ENCODE data around the gene PIN1.
"Not testable (repeated sequence)": the region's sequence is repeated elsewhere in the genome, so short reads cannot be mapped to it uniquely, and the experiment has no call there.

The PIN1 gene

GRCh38 chr19:9797871-9798270 is 37.2 kb upstream of the PIN1 start:
- Mint-ChIP-seq H3K27me3 (no peaks in the 10 kb centered on the region), H3K36me3 (peaks cover 2 to 4% of the 10 kb centered on the region in 2 donors), H3K4me1 (peaks cover 4 to 6% of the 10 kb centered on the region in 2 donors), H3K9me3 (no peaks in the 10 kb centered on the region), H3K27ac (no peak overlapping the region), H3K4me3 (no peak overlapping the region)
- DNase-seq (no peak), ATAC-seq (replicated peaks) (no peak)

GRCh38 chr19:9799162-9799561 is 36.0 kb upstream of the PIN1 start:
- Mint-ChIP-seq H3K27ac (no peak overlapping the region), H3K4me1 (no peaks in the 10 kb centered on the region), H3K36me3 (peaks cover 2 to 12% of the 10 kb centered on the region in 2 donors), H3K9me3 (no peaks in the 10 kb centered on the region), H3K27me3 (no peaks in the 10 kb centered on the region), H3K4me3 (no peak overlapping the region)
- no peak for DNase-seq
- no peak for ATAC-seq (replicated peaks)

- H3K4me1 Mint-ChIP-seq, result no peaks in the 10 kb centered on the region
- DNase-seq, result no peak
- ATAC-seq (replicated peaks), result no peak
- no peak overlapping the region for H3K27ac Mint-ChIP-seq
- H3K36me3 Mint-ChIP-seq, result peaks cover 4 to 18% of the 10 kb centered on the region in 2 donors
- H3K4me3 Mint-ChIP-seq, result no peak overlapping the region
- H3K27me3 Mint-ChIP-seq, result no peaks in the 10 kb centered on the region
- H3K9me3 Mint-ChIP-seq, result no peaks in the 10 kb centered on the region
These were observed 33.1 kb upstream of the PIN1 start for GRCh38 chr19:9801976-9802375.

GRCh38 chr19:9806803-9807202 is 28.3 kb upstream of the PIN1 start:
- Mint-ChIP-seq H3K27ac (no peak overlapping the region), H3K4me1 (peaks cover 0 to 2% of the 10 kb centered on the region in 2 donors), H3K4me3 (no peak overlapping the region), H3K36me3 (peaks cover 16 to 43% of the 10 kb centered on the region in 2 donors), H3K27me3 (no peaks in the 10 kb centered on the region), H3K9me3 (no peaks in the 10 kb centered on the region)
- DNase-seq (no peak), ATAC-seq (replicated peaks) (no peak)

- no peaks in the 10 kb centered on the region for H3K9me3 Mint-ChIP-seq
- DNase-seq, result no peak
- no peak for ATAC-seq (replicated peaks)
- H3K27ac Mint-ChIP-seq, result no peak overlapping the region
- peaks cover 0 to 2% of the 10 kb centered on the region in 2 donors for H3K4me1 Mint-ChIP-seq
- no peak overlapping the region for H3K4me3 Mint-ChIP-seq
- no peaks in the 10 kb centered on the region for H3K27me3 Mint-ChIP-seq
- H3K36me3 Mint-ChIP-seq, result peaks cover 20 to 39% of the 10 kb centered on the region in 2 donors
These were observed 26.0 kb upstream of the PIN1 start for GRCh38 chr19:9808855-9809824.

GRCh38 chr19:9811139-9811538 is 24.0 kb upstream of the PIN1 start:
- H3K4me3 Mint-ChIP-seq, result no peak overlapping the region
- ATAC-seq (replicated peaks) (no peak), DNase-seq (no peak)
- peaks cover 0 to 2% of the 10 kb centered on the region in 2 donors for H3K4me1 Mint-ChIP-seq
- no peaks in the 10 kb centered on the region for H3K27me3 Mint-ChIP-seq
- peaks cover 0 to 1% of the 10 kb centered on the region in 2 donors for H3K9me3 Mint-ChIP-seq
- H3K36me3 Mint-ChIP-seq, result peaks cover 30 to 48% of the 10 kb centered on the region in 2 donors
- peak overlapping the region; percentile 9 for H3K27ac Mint-ChIP-seq

GRCh38 chr19:9818175-9818733 is 16.9 kb upstream of the PIN1 start:
- Mint-ChIP-seq H3K27ac (peak overlapping the region; percentile 98), H3K4me3 (peak overlapping the region; percentile 95 to 98), H3K27me3 (no peaks in the 10 kb centered on the region), H3K9me3 (peaks cover 6 to 7% of the 10 kb centered on the region in 2 donors), H3K36me3 (peaks cover 25 to 33% of the 10 kb centered on the region in 2 donors), H3K4me1 (peaks cover 10 to 30% of the 10 kb centered on the region in 2 donors)
- DNase-seq, result no peak
- ATAC-seq (replicated peaks), result no peak

GRCh38 chr19:9818734-9819595 is 16.2 kb upstream of the PIN1 start, which contains the start of gene FBXL12:
FBXL12 (minus strand) TSS chr19:9819079; CDS start chr19:9818813, 266 bp downstream.
- Mint-ChIP-seq H3K36me3 (peaks cover 22 to 33% of the 10 kb centered on the region in 2 donors), H3K4me3 (peak within 1 kb of the TSS; percentile 95 to 98)

GRCh38 chr19:9819596-9819909 is 15.6 kb upstream of the PIN1 start:
- ATAC-seq (replicated peaks), result no peak
- Mint-ChIP-seq H3K4me3 (peak overlapping the region; percentile 95 to 98), H3K36me3 (peaks cover 21 to 31% of the 10 kb centered on the region in 2 donors), H3K9me3 (peaks cover 6 to 7% of the 10 kb centered on the region in 2 donors), H3K27me3 (no peaks in the 10 kb centered on the region), H3K4me1 (peaks cover 10 to 30% of the 10 kb centered on the region in 2 donors), H3K27ac (peak overlapping the region; percentile 98)
- no peak for DNase-seq

More at GRCh38 chr19:9818734-9819595, 16.2 kb upstream of the PIN1 start, which contains the start of gene FBXL12:
- Mint-ChIP-seq H3K9me3 (peaks cover 6 to 7% of the 10 kb centered on the region in 2 donors), H3K4me1 (peaks cover 10 to 30% of the 10 kb centered on the region in 2 donors), H3K27me3 (no peaks in the 10 kb centered on the region), H3K27ac (peak within 1 kb of the TSS; percentile 98)
- ATAC-seq (replicated peaks), result peak; percentile 87 to 90
- peak; percentile 100 for DNase-seq

GRCh38 chr19:9820034-9820433 is 15.1 kb upstream of the PIN1 start:
- H3K4me1 Mint-ChIP-seq, result peaks cover 10 to 30% of the 10 kb centered on the region in 2 donors
- not testable (repeated sequence) for H3K27me3 Mint-ChIP-seq; H3K27ac Mint-ChIP-seq; H3K9me3 Mint-ChIP-seq; DNase-seq; ATAC-seq (replicated peaks)
- H3K36me3 Mint-ChIP-seq, result peaks cover 17 to 26% of the 10 kb centered on the region in 2 donors
- peak overlapping the region; percentile 95 to 98 for H3K4me3 Mint-ChIP-seq

GRCh38 chr19:9823816-9824215 is 11.3 kb upstream of the PIN1 start:
- ATAC-seq (replicated peaks) (no peak), DNase-seq (no peak)
- Mint-ChIP-seq H3K4me1 (peaks cover 13 to 32% of the 10 kb centered on the region in 2 donors), H3K27me3 (no peaks in the 10 kb centered on the region), H3K9me3 (no peaks in the 10 kb centered on the region), H3K4me3 (no peak overlapping the region), H3K27ac (no peak overlapping the region), H3K36me3 (peaks cover 4 to 16% of the 10 kb centered on the region in 2 donors)

- H3K27me3 Mint-ChIP-seq, result no peaks in the 10 kb centered on the region
- peak within 1 kb of the TSS; percentile 92 to 100 for H3K4me3 Mint-ChIP-seq
- H3K9me3 Mint-ChIP-seq, result no peaks in the 10 kb centered on the region
- ATAC-seq (replicated peaks) (peak; percentile 98 to 99), DNase-seq (peak; percentile 81)
- H3K36me3 Mint-ChIP-seq, result peaks cover 6 to 22% of the 10 kb centered on the region in 2 donors
- H3K4me1 Mint-ChIP-seq, result peaks cover 12 to 29% of the 10 kb centered on the region in 2 donors
- H3K27ac Mint-ChIP-seq, result peak within 1 kb of the TSS; percentile 99
These were observed 7.6 kb upstream of the PIN1 start, which contains the start of gene UBL5 for GRCh38 chr19:9827289-9828238. UBL5 (plus strand) TSS chr19:9827918; CDS start chr19:9828338, 420 bp downstream.

- DNase-seq (no peak), ATAC-seq (replicated peaks) (no peak)
These were observed 6.5 kb upstream of the PIN1 start for GRCh38 chr19:9828551-9829063.

More at GRCh38 chr19:9828551-9829063, 6.5 kb upstream of the PIN1 start:
- H3K4me3 Mint-ChIP-seq, result peak overlapping the region; percentile 92 to 100
- peak overlapping the region; percentile 51 for H3K27ac Mint-ChIP-seq
- no peaks in the 10 kb centered on the region for H3K9me3 Mint-ChIP-seq
- H3K4me1 Mint-ChIP-seq, result peaks cover 12 to 29% of the 10 kb centered on the region in 2 donors
- peaks cover 6 to 19% of the 10 kb centered on the region in 2 donors for H3K36me3 Mint-ChIP-seq
- no peaks in the 10 kb centered on the region for H3K27me3 Mint-ChIP-seq

Data from stimulated activated naive B cell treated with anti-CD40 and anti-IgM and Interleukin-4, amounts not matched to agents 10 μg/mL and 1 μg/mL and 100 μg/mL, for 72 hours (primary cell).